GM10248 (cell line): Measurements from ENCODE around the gene SMIM13.

Experiments
- CTCF ChIA-PET: fragments of 300-600 bp; sonication (Branson Sonifier 250); formaldehyde crosslinking; extraction: SDS; loops from one replicate; lab custom pipeline; 2021; ENCODE audit warnings: antibody characterized with exemption; lab: Yijun Ruan, JAX
- POLR2A ChIA-PET: fragments of 350-650 bp; sonication (Branson Sonifier 250); formaldehyde crosslinking; extraction: SDS; loops from one replicate; lab custom pipeline; 2020; ENCODE audit warnings: antibody characterized with exemption; lab: Yijun Ruan, JAX
- DNase-seq: peaks from one replicate; pipeline ENCODE4 v3.0.0; 2012; ENCODE audit errors: extremely low spot score
- TF ChIP-seq, protein P1 (sequence below): IDR thresholded peaks from 2 replicates; pipeline ENCODE4 v1.5.1; 2012; ENCODE audit warnings: mild to moderate bottlenecking, low read depth; ENCODE audit errors: extremely low read depth, missing control alignments, control extremely low read depth

The SMIM13 gene

DNA sequence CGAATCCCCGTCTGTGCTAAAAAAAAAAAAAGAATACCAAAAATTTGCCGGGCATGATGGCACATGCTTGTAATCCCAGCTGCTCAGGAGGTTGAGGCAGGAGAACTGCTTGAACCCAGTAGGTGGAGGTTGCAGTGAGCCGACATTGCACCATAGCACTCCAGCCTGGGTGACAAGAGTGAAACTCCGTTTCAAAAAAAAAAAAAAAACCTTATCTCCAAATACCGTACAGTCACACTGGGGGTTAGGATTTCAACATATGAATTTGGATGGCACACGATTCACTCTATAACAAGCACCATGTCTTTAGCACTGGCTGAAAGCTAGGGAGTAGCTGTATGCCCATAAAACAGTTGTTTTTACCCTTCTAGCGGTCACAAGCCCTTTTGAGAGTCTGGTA lies 3.8 kb downstream of the SMIM13 start:
- DNase-seq = no peak
- ChIA-PET POLR2A (no interaction called here), CTCF (interaction anchor here (1.2 to 2.8 kb wide), 4 partner anchors 10 to 478 kb away, joined by 3 to 9 read pairs (median 6); no protein-coding TSS in a partner anchor)
- TF ChIP-seq, protein P1, sequence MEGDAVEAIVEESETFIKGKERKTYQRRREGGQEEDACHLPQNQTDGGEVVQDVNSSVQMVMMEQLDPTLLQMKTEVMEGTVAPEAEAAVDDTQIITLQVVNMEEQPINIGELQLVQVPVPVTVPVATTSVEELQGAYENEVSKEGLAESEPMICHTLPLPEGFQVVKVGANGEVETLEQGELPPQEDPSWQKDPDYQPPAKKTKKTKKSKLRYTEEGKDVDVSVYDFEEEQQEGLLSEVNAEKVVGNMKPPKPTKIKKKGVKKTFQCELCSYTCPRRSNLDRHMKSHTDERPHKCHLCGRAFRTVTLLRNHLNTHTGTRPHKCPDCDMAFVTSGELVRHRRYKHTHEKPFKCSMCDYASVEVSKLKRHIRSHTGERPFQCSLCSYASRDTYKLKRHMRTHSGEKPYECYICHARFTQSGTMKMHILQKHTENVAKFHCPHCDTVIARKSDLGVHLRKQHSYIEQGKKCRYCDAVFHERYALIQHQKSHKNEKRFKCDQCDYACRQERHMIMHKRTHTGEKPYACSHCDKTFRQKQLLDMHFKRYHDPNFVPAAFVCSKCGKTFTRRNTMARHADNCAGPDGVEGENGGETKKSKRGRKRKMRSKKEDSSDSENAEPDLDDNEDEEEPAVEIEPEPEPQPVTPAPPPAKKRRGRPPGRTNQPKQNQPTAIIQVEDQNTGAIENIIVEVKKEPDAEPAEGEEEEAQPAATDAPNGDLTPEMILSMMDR = no peak

DNA sequence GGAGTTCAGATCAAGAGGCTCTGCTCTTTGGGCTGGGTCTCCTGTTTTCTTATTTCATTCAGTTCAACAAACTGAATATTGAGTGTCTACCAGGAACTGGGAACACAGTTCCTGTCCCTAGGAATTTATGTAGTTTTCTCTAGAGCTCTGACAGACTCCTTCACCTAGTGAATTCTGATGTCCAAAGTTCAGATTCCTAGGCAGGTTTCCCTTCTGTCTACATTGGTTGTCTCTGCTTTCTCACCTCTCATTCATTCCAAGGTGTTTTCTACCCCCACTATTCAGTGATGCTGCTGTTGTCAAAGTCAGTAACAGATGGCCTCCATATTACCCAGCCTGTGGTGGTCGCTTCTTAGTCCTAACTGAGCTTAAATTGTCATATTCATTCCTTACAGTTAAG lies 4.4 kb downstream of the SMIM13 start:
- POLR2A ChIA-PET = no interaction called here
- no peak for DNase-seq

DNA sequence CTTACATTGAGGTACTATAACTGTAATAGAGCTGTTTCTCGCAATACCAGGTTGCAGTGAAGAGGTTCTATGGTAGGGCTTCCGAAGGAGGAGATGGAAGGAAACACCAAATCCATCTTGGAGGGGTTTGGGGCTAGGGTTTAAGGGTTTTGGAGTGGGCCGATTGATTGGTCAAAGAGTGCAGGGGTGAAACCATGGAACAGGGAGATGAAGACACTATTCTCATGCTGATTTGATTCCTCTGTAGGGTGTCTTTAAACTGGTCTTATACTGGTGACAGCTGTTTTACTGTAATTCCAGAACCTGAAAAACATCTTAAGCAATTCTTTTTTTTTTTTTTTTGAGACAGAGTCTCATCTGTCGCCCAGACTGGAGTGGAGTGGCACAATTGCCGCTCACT lies 7.8 kb downstream of the SMIM13 start:
- ChIA-PET CTCF (no interaction called here), POLR2A (no interaction called here)
- TF ChIP-seq, protein P1 = no peak
- no peak for DNase-seq

More for the DNA sequence above, 4.4 kb downstream of the SMIM13 start:
- TF ChIP-seq, protein P1 = no peak
- CTCF ChIA-PET = interaction anchor here (1.1 to 1.4 kb wide), 3 partner anchors 9 to 478 kb away, joined by 3 to 9 read pairs (median 3); no protein-coding TSS in a partner anchor

DNA sequence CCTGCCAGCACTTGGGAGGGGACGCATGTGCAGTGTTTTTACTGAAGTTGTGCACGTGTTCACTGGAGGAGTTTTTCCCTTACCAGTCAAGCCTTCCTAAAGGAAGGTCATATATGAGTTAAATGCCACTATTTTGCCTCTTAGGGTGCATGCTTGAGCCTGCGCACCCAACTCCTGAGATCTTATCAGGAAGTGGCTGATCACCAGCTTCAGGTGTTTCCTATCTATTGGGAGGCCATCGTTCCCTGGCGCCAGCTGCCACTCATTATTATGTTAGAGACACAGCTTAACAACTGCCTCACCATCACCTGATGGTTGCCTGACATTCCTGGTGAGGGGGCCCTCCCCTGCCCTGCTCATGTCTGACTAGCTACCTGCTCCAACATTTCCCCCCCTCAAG lies 9.4 kb downstream of the SMIM13 start:
- TF ChIP-seq, protein P1 = no peak
- no peak for DNase-seq
- POLR2A ChIA-PET = no interaction called here
- CTCF ChIA-PET = interaction anchor here (0.8 to 1.6 kb wide), 4 partner anchors 9 to 27 kb away, joined by 3 to 6 read pairs (median 3); partner anchors contain the start of gene SMIM13

DNA sequence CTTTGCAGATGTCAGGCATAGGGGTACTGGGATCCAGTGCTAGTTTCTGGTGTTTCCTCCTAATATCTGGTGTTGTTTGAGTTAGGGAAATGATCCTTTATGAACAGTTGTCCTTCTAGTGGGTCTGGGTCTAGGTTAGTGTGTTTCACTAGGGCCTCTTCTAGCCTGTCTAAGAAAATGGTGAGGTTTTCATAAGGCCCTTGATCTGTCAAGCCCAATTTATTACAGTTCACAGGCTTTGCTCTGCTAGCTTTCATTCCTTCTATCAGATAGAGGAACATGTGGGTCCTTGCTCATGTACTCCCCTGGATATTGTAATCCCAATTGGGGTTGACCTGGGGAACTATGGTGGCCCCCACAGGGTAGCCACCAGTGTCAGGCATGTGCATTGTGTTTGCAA lies 15.1 kb downstream of the SMIM13 start:
- CTCF ChIA-PET = interaction anchor here (2.1 kb wide), 1 partner anchor 36 kb away, joined by 7 read pairs; no protein-coding TSS in a partner anchor
- POLR2A ChIA-PET = no interaction called here
- DNase-seq = no peak
- TF ChIP-seq, protein P1 = no peak

GRCh38 chr6:11110921-11111768 lies 17.5 kb downstream of the SMIM13 start, which contains the start of gene ERVFRD-1:
Gene ERVFRD-1, minus strand, starts transcription at chr6:11111725. Its CDS starts 6,415 bp downstream, at chr6:11105310.
- no peak for DNase-seq
- TF ChIP-seq, protein P1 = no peak
- ChIA-PET CTCF (interaction anchor here (1.0 to 1.1 kb wide), 2 partner anchors 10 to 13 kb away, joined by 3 read pairs; no protein-coding TSS in a partner anchor), POLR2A (interaction anchor here (0.7 kb wide), 1 partner anchor 16 kb away, joined by 3 read pairs; no protein-coding TSS in a partner anchor)
